22Rv1 (cell line): ENCODE results near the gene PRICKLE1.
A peak's percentile ranks its signal among the peaks of the same experiment; 100 is the strongest.

Experiments
- CTCF ChIP-seq: fragments of 450-650 bp; IDR thresholded peaks from 2 replicates; pipeline ENCODE4 v1.5.1; 2017; ENCODE audit warnings: mild to moderate bottlenecking
- ZFX ChIP-seq: fragments of 450-650 bp; IDR thresholded peaks from 2 replicates; pipeline ENCODE4 v1.6.1; 2017; ENCODE audit warnings: antibody characterized with exemption, borderline replicate concordance

- TF ChIP-seq CTCF: peak; percentile 73
- TF ChIP-seq ZFX: no peak
Observed at GRCh38 chr12:42588524-42589464, 752 bp downstream of the PRICKLE1 start.
